HepG2 (cell line): ENCODE measurements around the gene FAH. TPM values are rescaled to one million over a fixed set of nuclear protein-coding genes. Genes with fewer than 3 reads are reported as not detected.
A peak's percentile ranks its signal among the peaks of the same experiment; 100 is the strongest.

Source experiments
- ATAC-seq: fragments of 200-7000 bp; cut with Tn5 transposase; 3 replicates; pipeline ENCODE4 v1.9.1; 2020; ENCODE audit warnings: mild to moderate bottlenecking, moderate library complexity
- Bru-seq: library from RNA; stranded (reverse); fragments of 400-500 nt; gene quantifications from one replicate; lab custom pipeline; 2021; lab: Mats Ljungman, UMichigan
- BruChase-seq, 2 experiments: library from RNA; stranded (reverse); fragments of 400-500 nt; gene quantifications; one replicate each; lab custom pipeline; 2021; lab: Mats Ljungman, UMichigan
- BruUV-seq: library from RNA; stranded (reverse); fragments of 400-500 nt; replicated peaks from 2 replicates; lab custom pipeline; 2021; lab: Mats Ljungman, UMichigan
- CTCF ChIA-PET: fragments of 300-600 bp; formaldehyde crosslinking; extraction: SDS; loops from one replicate; lab custom pipeline; 2021; ENCODE audit warnings: low total read pairs, inconsistent platforms, low intra/inter-chr PET ratio; lab: Yijun Ruan, JAX
- POLR2A ChIA-PET: fragments of 350-600 bp; sonication (Branson Sonifier 250); formaldehyde crosslinking; loops from one replicate; lab custom pipeline; 2020; ENCODE audit warnings: antibody characterized with exemption, inconsistent platforms; lab: Yijun Ruan, JAX
- DNase-seq: peaks from one replicate; pipeline ENCODE4 v3.0.0-alpha.2; 2015; ENCODE audit warnings: low spot score
- FAIRE-seq: peaks from 3 replicates; lab custom pipeline; 2011; peaks lifted over from hg19 to GRCh38; lab: Jason Lieb, UNC
- H2AFZ ChIP-seq: one replicate; pipeline ENCODE4 v1.6.1; 2011; ENCODE audit warnings: low read length, inconsistent platforms
- H3K27ac ChIP-seq: fragments of 300-600 bp; 3 replicates; pipeline ENCODE4 v1.8.0; 2011; ENCODE audit warnings: mixed run types, mild to moderate bottlenecking, mixed read lengths, low read length, inconsistent platforms; ENCODE audit not compliant: insufficient read depth; ENCODE audit errors: extremely low read length
- H3K27me3 ChIP-seq, 2 experiments: fragments of 200-600 bp in 1 of 2; 2 replicates in 1 of 2; 3 replicates in 1 of 2; pipeline versions ENCODE4 v1.6.0 to v1.8.0; 2011; ENCODE audit warnings: low read length in 2 of 2, mild to moderate bottlenecking in 2 of 2, moderate library complexity in 2 of 2, inconsistent platforms in 1 of 2; ENCODE audit not compliant: insufficient read depth in 2 of 2, control insufficient read depth in 1 of 2
- H3K36me3 ChIP-seq, 2 experiments: fragments of 200-600 bp in 1 of 2; replicated peaks in 1 of 2; 2 replicates in 1 of 2; 3 replicates in 1 of 2; pipeline versions ENCODE4 v1.5.1 to v1.8.0; 2011; ENCODE audit warnings: low read length in 2 of 2, inconsistent platforms in 1 of 2; ENCODE audit not compliant: insufficient read depth in 2 of 2, control insufficient read depth in 1 of 2
- H3K4me1 ChIP-seq: 2 replicates; pipeline ENCODE4 v1.5.1; 2012; ENCODE audit warnings: low read length, inconsistent platforms; ENCODE audit not compliant: insufficient read depth
- H3K4me2 ChIP-seq: 2 replicates; pipeline ENCODE4 v1.6.0; 2011; ENCODE audit warnings: low read depth, low read length, inconsistent platforms
- H3K4me3 ChIP-seq, 3 experiments: fragments of 200-600 bp in 1 of 3; sonication (generic), shearing (Covaris generic) in 1 of 3; replicated peaks in 1 of 3; 2 replicates each; pipeline ENCODE4 v1.5.1; 2011 to 2016; ENCODE audit warnings: low read length in 3 of 3, inconsistent platforms in 2 of 3, low read depth in 2 of 3, mild to moderate bottlenecking in 2 of 3, control low read depth in 1 of 3, mixed read lengths in 1 of 3; ENCODE audit not compliant: insufficient read depth in 1 of 3
- H3K79me2 ChIP-seq: one replicate; pipeline ENCODE4 v1.6.1; 2011; ENCODE audit warnings: low read length, inconsistent platforms; ENCODE audit not compliant: insufficient read depth
- H3K9ac ChIP-seq: 2 replicates; pipeline ENCODE4 v1.6.0; 2011; ENCODE audit warnings: mild to moderate bottlenecking, low read depth, low read length, inconsistent platforms; ENCODE audit not compliant: insufficient read depth
- H3K9me3 ChIP-seq: 2 replicates; pipeline ENCODE4 v1.5.1; 2012; ENCODE audit warnings: mild to moderate bottlenecking, low read length
- H4K20me1 ChIP-seq: 2 replicates; pipeline ENCODE4 v1.6.0; 2011; ENCODE audit warnings: inconsistent platforms, mild to moderate bottlenecking, low read length, moderate library complexity; ENCODE audit not compliant: insufficient read depth
- CBX2 ChIP-seq, 2 experiments: fragments of 200-600 bp in 1 of 2; sonication (generic); formaldehyde crosslinking in 1 of 2; IDR thresholded peaks; 2 replicates each; pipeline versions ENCODE4 v1.7.0 to v1.8.1; 2018 to 2022; ENCODE audit warnings: low read depth in 2 of 2, low read length in 1 of 2, mild to moderate bottlenecking in 1 of 2, missing genetic modification reagents in 1 of 2
- CSRNP1 ChIP-seq: sonication (generic); formaldehyde crosslinking; IDR thresholded peaks from 2 replicates; pipeline ENCODE4 v1.8.1; 2023; ENCODE audit warnings: mild to moderate bottlenecking, missing genetic modification reagents
- GTF2F1 ChIP-seq: fragments of 150-350 bp; IDR thresholded peaks from 2 replicates; pipeline ENCODE4 v1.6.1; 2014; ENCODE audit warnings: low read length
- HNF4G ChIP-seq, 2 experiments: sonication (generic) in 1 of 2; formaldehyde crosslinking in 1 of 2; IDR thresholded peaks; 2 replicates each; pipeline versions ENCODE4 v1.4.0 to v1.6.1; 2011 to 2020; ENCODE audit warnings: borderline replicate concordance in 2 of 2, low read depth in 2 of 2, mild to moderate bottlenecking in 2 of 2, low read length in 1 of 2, missing genetic modification reagents in 1 of 2, moderate library complexity in 1 of 2
- ZFX ChIP-seq: sonication (generic); formaldehyde crosslinking; IDR thresholded peaks from 2 replicates; pipeline ENCODE4 v1.4.0; 2020; ENCODE audit warnings: mild to moderate bottlenecking, low read depth, missing genetic modification reagents, moderate library complexity
- ZNF780A ChIP-seq: sonication (generic); formaldehyde crosslinking; IDR thresholded peaks from 2 replicates; pipeline ENCODE4 v1.8.0; 2022; ENCODE audit warnings: mild to moderate bottlenecking, missing genetic modification reagents, moderate library complexity
- WGBS: methylation state at CpG from one replicate; pipeline ENCODE4 v1.1.6; 2017; ENCODE audit warnings: low lambda C conversion rate; 5-methylcytosine and 5-hydroxymethylcytosine counted together
- in situ Hi-C: cut with HindIII; loops from 2 replicates; pipeline ENCODE4 v1.10.0; 2017; ENCODE audit warnings: low pct_unique_long_range_greater_than_20kb; ENCODE audit not compliant: extremely low pct_ligation_motif_present
- intact Hi-C: fragments of 100-400 bp; cut with micrococcal nuclease; formaldehyde crosslinking; loops from one replicate; pipeline ENCODE4 v1.10.0; 2022; ENCODE audit not compliant: unreplicated experiment
- long read RNA-seq, 2 experiments: library from RNA in 1 of 2; library from polyadenylated mRNA in 1 of 2; stranded (forward) in 1 of 2; unstranded in 1 of 2; transcript quantifications; one replicate each; pipeline ENCODE4 v2.0.0, GENCODE V29; 2019 to 2022
- polyA minus RNA-seq, 3 experiments: library from RNA; depleted of rRNA, polyadenylated mRNA; stranded (reverse); fragments of >200 nt; gene quantifications; 2 replicates each; pipeline ENCODE4 v1.2.3, GENCODE V29; 2011; ENCODE audit warnings: low replicate concordance in 1 of 3
- polyA plus RNA-seq, 8 experiments: library from polyadenylated mRNA; depleted of rRNA in 3 of 8; stranded (reverse) in 7 of 8; unstranded in 1 of 8; fragments of >200 nt; fragmentation: Illumina TruSeq in 4 of 8; extraction: Trizol in 4 of 8; gene quantifications; 2 replicates each; pipeline versions ENCODE4 v1.2.1 to v1.2.3, GENCODE V29; 2011 to 2016; ENCODE audit warnings: low read depth in 4 of 8, missing spikeins in 1 of 8, mixed read lengths in 1 of 8; ENCODE audit not compliant: insufficient read depth in 1 of 8
- total RNA-seq, 5 experiments: library from RNA; depleted of rRNA; stranded (reverse); fragments of >200 nt; fragmentation: Illumina TruSeq; extraction: Trizol; gene quantifications; 2 replicates each; pipeline ENCODE4 v1.2.3, GENCODE V29; 2016; ENCODE audit warnings: low read depth in 1 of 5
- TF ChIP-seq, protein P1 (sequence below): IDR thresholded peaks from 2 replicates; pipeline ENCODE4 v1.6.1; 2016; ENCODE audit warnings: missing compliant biosample characterization, missing genetic modification reagents, borderline replicate concordance
- TF ChIP-seq, protein P2 (sequence below): sonication (generic); formaldehyde crosslinking; IDR thresholded peaks from 2 replicates; pipeline ENCODE4 v1.4.0; 2020; ENCODE audit warnings: mild to moderate bottlenecking, missing genetic modification reagents

FAH gene
- 75.0 and 94.1 TPM in 2 replicates for total RNA-seq (2016; rRNA removed; fragmentation: Illumina TruSeq; extraction: Trizol)
- total RNA-seq (2016; cell fraction: cytosol; rRNA removed; fragmentation: Illumina TruSeq; extraction: Trizol; ENCODE audit: low read depth), result 27.3 and 29.8 TPM in 2 replicates
- 73.4 and 102 TPM in 2 replicates for total RNA-seq (2016; cell fraction: insoluble cytoplasmic fraction; rRNA removed; fragmentation: Illumina TruSeq; extraction: Trizol)
- 34.1 and 35.6 TPM in 2 replicates for total RNA-seq (2016; cell fraction: membrane; rRNA removed; fragmentation: Illumina TruSeq; extraction: Trizol)
- 43.8 and 46.1 TPM in 2 replicates for total RNA-seq (2016; cell fraction: nucleus; rRNA removed; fragmentation: Illumina TruSeq; extraction: Trizol)
- 36.6 and 52.3 TPM in 2 replicates for polyA plus RNA-seq (2011; rRNA removed)
- 38.0 and 43.2 TPM in 2 replicates for polyA plus RNA-seq (2011; cell fraction: cytosol; rRNA removed)
- 56.1 and 84.1 TPM in 2 replicates for polyA plus RNA-seq (2011; cell fraction: nucleus; rRNA removed)
- 47.4 and 51.9 TPM in 2 replicates for polyA plus RNA-seq (2012)
- polyA plus RNA-seq (2016; cell fraction: cytosol; fragmentation: Illumina TruSeq; extraction: Trizol; ENCODE audit: low read depth), result 29.3 and 29.7 TPM in 2 replicates
- 90.8 and 98.1 TPM in 2 replicates for polyA plus RNA-seq (2016; cell fraction: insoluble cytoplasmic fraction; fragmentation: Illumina TruSeq; extraction: Trizol; ENCODE audit: low read depth)
- polyA plus RNA-seq (2016; cell fraction: membrane; fragmentation: Illumina TruSeq; extraction: Trizol; ENCODE audit: low read depth), result 27.0 and 31.7 TPM in 2 replicates
- 51.2 and 62.5 TPM in 2 replicates for polyA plus RNA-seq (2016; cell fraction: nucleus; fragmentation: Illumina TruSeq; extraction: Trizol; ENCODE audit: insufficient read depth, low read depth)
- 32.6 and 139 TPM in 2 replicates for polyA minus RNA-seq (2011; rRNA and poly(A)+ RNA removed; ENCODE audit: low replicate concordance)
- polyA minus RNA-seq (2011; cell fraction: cytosol; rRNA and poly(A)+ RNA removed), result 38.0 and 39.1 TPM in 2 replicates
- 33.9 and 43.5 TPM in 2 replicates for polyA minus RNA-seq (2011; cell fraction: nucleus; rRNA and poly(A)+ RNA removed)
- Bru-seq, nascent RNA, result percentile 64 among the genes with signal in this experiment
- percentile 56 among the genes with signal in this experiment for BruChase-seq, experiment 1, labeled RNA remaining after a 6-hour chase
- BruChase-seq, experiment 2, labeled RNA remaining after a 2-hour chase, result percentile 61 among the genes with signal in this experiment
- long read RNA-seq, experiment 1, transcript FAH-213 (14 exons, 1,549 nt), result major isoform, 70 of 90 reads
- long read RNA-seq, experiment 1, partial matches to known transcripts, result 4 of 90 reads
- long read RNA-seq, experiment 1, other reads (novel, unspliced or antisense), result 6 of 90 reads
- long read RNA-seq, experiment 2, transcript FAH-213 (14 exons, 1,549 nt), result major isoform, 48 of 77 reads
- long read RNA-seq, experiment 2, partial matches to known transcripts, result 9 of 77 reads
- long read RNA-seq, experiment 2, other reads (novel, unspliced or antisense), result 15 of 77 reads

DNA sequence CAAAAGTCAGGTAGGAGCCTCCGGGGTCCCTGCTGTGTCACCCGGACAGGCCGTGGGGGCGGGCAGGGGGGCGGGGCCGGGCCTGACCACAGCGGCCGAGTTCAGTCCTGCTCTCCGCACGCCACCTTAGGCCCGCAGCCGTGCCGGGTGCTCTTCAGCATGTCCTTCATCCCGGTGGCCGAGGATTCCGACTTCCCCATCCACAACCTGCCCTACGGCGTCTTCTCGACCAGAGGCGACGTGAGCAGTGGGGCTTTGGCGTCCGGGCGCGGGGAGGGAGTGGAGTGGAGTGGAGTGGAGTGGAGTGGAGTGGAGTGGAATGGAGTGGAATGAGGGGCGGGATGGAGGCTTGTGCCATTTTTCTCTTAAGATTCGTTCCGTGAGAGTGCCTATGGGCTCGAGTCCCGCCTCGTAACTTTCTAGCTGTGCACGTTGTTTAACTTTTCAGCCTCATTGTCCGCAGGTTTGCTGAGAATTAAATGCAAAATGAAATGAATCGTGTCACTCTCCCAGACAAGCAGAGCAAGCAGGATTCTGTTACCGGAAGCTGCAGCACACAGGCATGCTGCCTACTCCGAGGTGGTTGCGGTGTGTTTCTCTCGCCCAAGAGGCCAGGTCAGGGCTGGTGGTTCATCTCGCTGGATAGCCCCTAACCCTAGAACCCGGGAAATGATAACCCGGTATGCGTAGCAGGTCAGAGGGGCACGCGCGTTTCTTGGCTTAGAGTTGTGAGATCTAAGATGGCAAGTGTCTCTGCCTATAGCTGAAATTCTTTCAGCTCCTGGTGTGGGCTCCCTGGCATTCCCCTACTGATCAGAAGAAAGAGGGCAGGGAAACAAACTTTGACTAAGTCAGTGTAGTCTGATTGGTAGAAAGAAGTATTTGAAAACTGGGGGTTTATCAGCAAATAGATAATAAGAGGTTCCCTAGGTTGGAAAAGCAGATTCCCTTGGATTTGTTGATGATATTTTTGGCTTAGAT is at the start of gene FAH:
Gene FAH (plus strand): TSS at position 104 of the 981 bp plus-strand sequence. CDS start 56 bp downstream, at position 160.
- ChIA-PET POLR2A (interaction anchor here (0.8 to 3.5 kb wide), 6 partner anchors 9 to 205 kb away, joined by 3 to 24 read pairs (median 4); partner anchors contain the start of gene ZFAND6), CTCF (no interaction called here)
- Histone ChIP-seq H4K20me1 (no peaks in the 10 kb centered on the region), H3K27ac (peak within 1 kb of the TSS; percentile 68), H2AFZ (peak within 1 kb of the TSS; percentile 83), H3K4me3 (peak within 1 kb of the TSS; percentile 78 to 89 (median 88)), H3K27me3 (no peaks in the 10 kb centered on the region; a peak in 1 of 5 replicates), H3K36me3 (no peaks in the 10 kb centered on the region; a peak in 1 of 5 replicates), H3K9ac (peak within 1 kb of the TSS; percentile 73), H3K79me2 (peaks cover 24% of the 10 kb centered on the region), H3K9me3 (no peaks in the 10 kb centered on the region), H3K4me2 (peak within 1 kb of the TSS; percentile 99), H3K4me1 (peaks cover 66% of the 10 kb centered on the region)
- WGBS, result 1% methylated on average over 26 of the region's 45 CpGs
- FAIRE-seq (peak; percentile 8), DNase-seq (peak; percentile 30), ATAC-seq (peak; percentile 89)
- intact Hi-C loops, result loop anchor here (5.0 to 10.0 kb wide), 2 partner anchors 81 to 268 kb away; no protein-coding TSS in a partner anchor
- in situ Hi-C loops, result loop anchor here (5.0 to 25.0 kb wide), 2 partner anchors 81 to 266 kb away; partner anchors contain the start of gene MTHFS
- BruUV-seq, result TSS peak; percentile 69
- TF ChIP-seq, protein P1, sequence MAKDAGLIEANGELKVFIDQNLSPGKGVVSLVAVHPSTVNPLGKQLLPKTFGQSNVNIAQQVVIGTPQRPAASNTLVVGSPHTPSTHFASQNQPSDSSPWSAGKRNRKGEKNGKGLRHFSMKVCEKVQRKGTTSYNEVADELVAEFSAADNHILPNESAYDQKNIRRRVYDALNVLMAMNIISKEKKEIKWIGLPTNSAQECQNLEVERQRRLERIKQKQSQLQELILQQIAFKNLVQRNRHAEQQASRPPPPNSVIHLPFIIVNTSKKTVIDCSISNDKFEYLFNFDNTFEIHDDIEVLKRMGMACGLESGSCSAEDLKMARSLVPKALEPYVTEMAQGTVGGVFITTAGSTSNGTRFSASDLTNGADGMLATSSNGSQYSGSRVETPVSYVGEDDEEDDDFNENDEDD (CRISPR knock-in tag), result no peak
- peak; percentile 26; the same call in 1 of the 2 replicates for TF ChIP-seq HNF4G (IDR thresholded peaks at IDR 0.05; ENCODE audit: borderline replicate concordance, low read depth, low read length)
- no peak for TF ChIP-seq HNF4G (CRISPR knock-in tag; IDR thresholded peaks at IDR 0.05; ENCODE audit: borderline replicate concordance, low read depth)
- TF ChIP-seq CBX2 (IDR thresholded peaks at IDR 0.05; ENCODE audit: low read depth, low read length), result no peak
- TF ChIP-seq CBX2 (CRISPR knock-in tag; IDR thresholded peaks at IDR 0.05; ENCODE audit: low read depth), result no peak
- TF ChIP-seq GTF2F1, result no peak
- 0 out of 2 replicates have a peak, but pooled peaks have one; percentile 18 for TF ChIP-seq CSRNP1 (CRISPR knock-in tag)
- TF ChIP-seq ZNF780A, result no peak
- TF ChIP-seq ZFX, result peak; percentile 94
- TF ChIP-seq, protein P2, sequence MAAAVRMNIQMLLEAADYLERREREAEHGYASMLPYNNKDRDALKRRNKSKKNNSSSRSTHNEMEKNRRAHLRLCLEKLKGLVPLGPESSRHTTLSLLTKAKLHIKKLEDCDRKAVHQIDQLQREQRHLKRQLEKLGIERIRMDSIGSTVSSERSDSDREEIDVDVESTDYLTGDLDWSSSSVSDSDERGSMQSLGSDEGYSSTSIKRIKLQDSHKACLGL (CRISPR knock-in tag), result peak; percentile 83
